ENCODE results near the gene HLA-F. TPM values are rescaled to one million over a fixed set of nuclear protein-coding genes. Genes with fewer than 3 reads are reported as not detected.

HLA-F gene
- total RNA-seq, 2 donors from 2014 or later, result 0.48 to 3.9 TPM

GRCh38 chr6:29762051-29762450 lies 38.8 kb downstream of the HLA-F start:
- peaks cover 12% of the 10 kb centered on the region for H3K27me3 ChIP-seq (ENCODE audit: control insufficient read depth, insufficient read depth, low read length, poor library complexity, severe bottlenecking)

GRCh38 chr6:29762781-29763214 lies 39.6 kb downstream of the HLA-F start:
- no peaks in the 10 kb centered on the region for H3K9me3 Mint-ChIP-seq
- no peaks in the 10 kb centered on the region for H3K9me3 ChIP-seq (ENCODE audit: control insufficient read depth, low read length)
- H3K27ac ChIP-seq (ENCODE audit: low read depth, low read length), result no peak overlapping the region
- peaks cover 19% of the 10 kb centered on the region for H3K27me3 ChIP-seq (ENCODE audit: control insufficient read depth, insufficient read depth, low read length, poor library complexity, severe bottlenecking)
- no peak for TF ChIP-seq CTCF (conservative IDR thresholded peaks at IDR 0.05)
- no peaks in the 10 kb centered on the region for H3K36me3 Mint-ChIP-seq (ENCODE audit: low read depth)
- H3K4me1 ChIP-seq (ENCODE audit: control insufficient read depth, insufficient read depth, low read length), result peaks cover 2% of the 10 kb centered on the region
- H3K4me1 Mint-ChIP-seq, result peaks cover 25% of the 10 kb centered on the region
- H3K4me3 ChIP-seq (ENCODE audit: low read length), result no peak overlapping the region
- H3K36me3 ChIP-seq (ENCODE audit: control insufficient read depth, insufficient read depth, low read length), result no peaks in the 10 kb centered on the region
- DNase-seq, result peak; percentile 45
- no peak overlapping the region for H3K9ac ChIP-seq (ENCODE audit: extremely low read depth, low read length, poor library complexity, severe bottlenecking)
- no peak overlapping the region for H3K4me3 Mint-ChIP-seq
- 83% methylated on average over 2 of the region's 2 CpGs; no CpG with 5 or more reads in 1 of the 2 experiments for WGBS, 2 experiments (ENCODE audit: insufficient coverage in 1 of 2, insufficient read length in 1 of 2)
- H3K27ac Mint-ChIP-seq, result no peak overlapping the region
- H3K27me3 Mint-ChIP-seq (ENCODE audit: insufficient read depth), result peaks cover 25% of the 10 kb centered on the region

More at GRCh38 chr6:29762051-29762450, 38.8 kb downstream of the HLA-F start:
- no peaks in the 10 kb centered on the region for H3K36me3 ChIP-seq (ENCODE audit: control insufficient read depth, insufficient read depth, low read length)
- no peak overlapping the region for H3K9ac ChIP-seq (ENCODE audit: extremely low read depth, low read length, poor library complexity, severe bottlenecking)
- peak; percentile 28 for DNase-seq
- Mint-ChIP-seq H3K4me3 (no peak overlapping the region), H3K27me3 (ENCODE audit: insufficient read depth) (peaks cover 22% of the 10 kb centered on the region), H3K9me3 (no peaks in the 10 kb centered on the region), H3K36me3 (ENCODE audit: low read depth) (no peaks in the 10 kb centered on the region), H3K4me1 (peaks cover 32% of the 10 kb centered on the region), H3K27ac (no peak overlapping the region)
- H3K4me3 ChIP-seq (ENCODE audit: low read length), result no peak overlapping the region
- H3K4me1 ChIP-seq (ENCODE audit: control insufficient read depth, insufficient read depth, low read length), result peaks cover 2% of the 10 kb centered on the region
- H3K9me3 ChIP-seq (ENCODE audit: control insufficient read depth, low read length), result no peaks in the 10 kb centered on the region
- no peak for TF ChIP-seq CTCF (conservative IDR thresholded peaks at IDR 0.05)
- 73 to 86% methylated on average over 1 to 4 of the region's 4 CpGs for WGBS, 2 experiments (ENCODE audit: insufficient coverage in 1 of 2, insufficient read length in 1 of 2)
- no peak overlapping the region for H3K27ac ChIP-seq (ENCODE audit: low read depth, low read length)

GRCh38 chr6:29763491-29764289 lies 40.5 kb downstream of the HLA-F start:
- peak; percentile 36 for DNase-seq
- Histone ChIP-seq H3K36me3 (ENCODE audit: control insufficient read depth, insufficient read depth, low read length) (no peaks in the 10 kb centered on the region), H3K4me1 (ENCODE audit: control insufficient read depth, insufficient read depth, low read length) (no peaks in the 10 kb centered on the region), H3K9ac (ENCODE audit: extremely low read depth, low read length, poor library complexity, severe bottlenecking) (no peak overlapping the region), H3K27me3 (ENCODE audit: control insufficient read depth, insufficient read depth, low read length, poor library complexity, severe bottlenecking) (peaks cover 22% of the 10 kb centered on the region), H3K4me3 (ENCODE audit: low read length) (no peak overlapping the region), H3K27ac (ENCODE audit: low read depth, low read length) (no peak overlapping the region), H3K9me3 (ENCODE audit: control insufficient read depth, low read length) (no peaks in the 10 kb centered on the region)
- Mint-ChIP-seq H3K36me3 (ENCODE audit: low read depth) (no peaks in the 10 kb centered on the region), H3K27ac (no peak overlapping the region), H3K27me3 (ENCODE audit: insufficient read depth) (peaks cover 26% of the 10 kb centered on the region), H3K4me3 (no peak overlapping the region), H3K9me3 (no peaks in the 10 kb centered on the region), H3K4me1 (peaks cover 18% of the 10 kb centered on the region)
- no peak for TF ChIP-seq CTCF (conservative IDR thresholded peaks at IDR 0.05)
- 89% methylated on average over 2 of the region's 2 CpGs; no CpG with 5 or more reads in 1 of the 2 experiments for WGBS, 2 experiments (ENCODE audit: insufficient coverage in 1 of 2, insufficient read length in 1 of 2)
